Suprapubic skin (tissue), 4 donors: ENCODE measurements around the gene MMP1. TPM values are rescaled to one million over a fixed set of nuclear protein-coding genes. Genes with fewer than 3 reads are reported as not detected.

Experiments used
- DNase-seq, 2 donors: peaks; one replicate each; pipeline ENCODE4 v3.0.0-alpha.2; 2019; ENCODE audit warnings: low spot score in 2 of 2
- H3K27ac ChIP-seq: fragments of 200-600 bp; sonication (generic); one replicate; pipeline ENCODE4 v1.5.1; 2019
- H3K27me3 ChIP-seq: fragments of 200-600 bp; sonication (generic); one replicate; pipeline ENCODE4 v1.5.1; 2019
- H3K36me3 ChIP-seq: fragments of 200-600 bp; sonication (generic); one replicate; pipeline ENCODE4 v1.5.1; 2019
- H3K4me1 ChIP-seq: fragments of 200-600 bp; sonication (generic); one replicate; pipeline ENCODE4 v1.5.1; 2019
- H3K4me3 ChIP-seq: fragments of 200-600 bp; sonication (generic); one replicate; pipeline ENCODE4 v1.5.1; 2019; ENCODE audit warnings: mild to moderate bottlenecking
- H3K9me3 ChIP-seq: fragments of 200-600 bp; sonication (generic); one replicate; pipeline ENCODE4 v1.5.1; 2019
- EP300 ChIP-seq: sonication (generic); formaldehyde crosslinking; IDR thresholded peaks from one replicate; pipeline ENCODE4 v1.6.1; 2017; ENCODE audit warnings: antibody characterized with exemption
- POLR2A ChIP-seq, 2 donors: fragments of 450-650 bp; IDR thresholded peaks; one replicate each; pipeline ENCODE4 v1.6.1; 2017; ENCODE audit warnings: antibody characterized with exemption in 2 of 2, mild to moderate bottlenecking in 2 of 2, moderate library complexity in 2 of 2
- POLR2AphosphoS5 ChIP-seq, 3 donors: sonication (generic); formaldehyde crosslinking; IDR thresholded peaks; one replicate each; pipeline ENCODE4 v1.6.1; 2017; ENCODE audit warnings: antibody characterized with exemption in 3 of 3
- WGBS: methylation state at CpG from one replicate; pipeline ENCODE4 v1.1.5; 2018; 5-methylcytosine and 5-hydroxymethylcytosine counted together
- total RNA-seq, 4 donors: library from RNA; depleted of rRNA; stranded (reverse); fragments of >200 nt; gene quantifications; one replicate each; pipeline ENCODE4 v1.1.0, GENCODE V29; 2016
- TF ChIP-seq, protein P1 (sequence below), 2 donors: fragments of 200-600 bp in 1 of 2; fragments of 450-650 bp in 1 of 2; sonication (generic) in 1 of 2; IDR thresholded peaks; one replicate each; pipeline ENCODE4 v1.5.1; 2016 to 2019; ENCODE audit warnings: antibody characterized with exemption in 2 of 2, mild to moderate bottlenecking in 1 of 2, moderate library complexity in 1 of 2

The MMP1 gene
- under 1 TPM in 1 of 4 donors, not detected in 3; 0.40 TPM for total RNA-seq

DNA sequence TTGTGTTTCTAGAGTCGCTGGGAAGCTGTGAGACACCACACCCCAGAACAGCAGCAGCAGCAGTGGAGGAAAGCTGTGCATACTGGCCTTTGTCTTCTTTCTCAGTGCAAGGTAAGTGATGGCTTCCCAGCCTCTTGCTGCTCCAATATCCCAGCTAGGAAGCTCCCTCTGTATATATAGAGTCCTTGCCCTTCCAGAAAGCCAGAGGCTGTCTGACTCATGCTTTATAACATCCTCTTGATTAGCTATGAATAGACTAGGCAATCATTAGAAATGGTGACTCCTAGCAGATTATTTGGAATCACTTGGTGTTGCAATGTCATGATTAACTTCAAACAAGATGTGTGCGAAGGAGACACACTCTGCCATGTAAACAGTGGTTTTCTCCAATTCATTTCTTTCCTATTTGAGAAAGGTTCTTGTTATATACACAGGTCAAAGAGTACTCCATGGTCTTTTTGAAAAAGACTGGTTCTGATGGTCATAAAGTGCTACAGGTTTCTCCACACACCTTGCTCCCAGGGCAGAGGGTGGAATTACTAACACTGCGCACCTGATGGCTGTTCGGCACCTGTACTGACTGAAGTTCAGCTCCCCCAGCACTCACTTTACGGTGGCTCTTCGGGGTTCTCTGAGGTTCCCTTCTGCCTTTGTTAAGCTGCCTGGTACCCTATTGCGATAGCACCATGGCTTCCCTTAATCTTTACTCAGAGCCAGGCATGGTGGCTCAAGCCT, at the start of gene MMP1:
Gene MMP1, minus strand, starts transcription at position 149 of the 735 bp plus-strand sequence. Its CDS starts 68 bp downstream, at position 81.
- Histone ChIP-seq H3K4me3 (no peak within 1 kb of the TSS), H3K4me1 (no peaks in the 10 kb centered on the region), H3K27me3 (no peaks in the 10 kb centered on the region), H3K9me3 (no peaks in the 10 kb centered on the region), H3K36me3 (no peaks in the 10 kb centered on the region), H3K27ac (no peak within 1 kb of the TSS)
- TF ChIP-seq POLR2AphosphoS5 (IDR thresholded peaks at IDR 0.05) (no peak), EP300 (no peak), POLR2A (IDR thresholded peaks at IDR 0.05) (no peak)
- TF ChIP-seq, protein P1, sequence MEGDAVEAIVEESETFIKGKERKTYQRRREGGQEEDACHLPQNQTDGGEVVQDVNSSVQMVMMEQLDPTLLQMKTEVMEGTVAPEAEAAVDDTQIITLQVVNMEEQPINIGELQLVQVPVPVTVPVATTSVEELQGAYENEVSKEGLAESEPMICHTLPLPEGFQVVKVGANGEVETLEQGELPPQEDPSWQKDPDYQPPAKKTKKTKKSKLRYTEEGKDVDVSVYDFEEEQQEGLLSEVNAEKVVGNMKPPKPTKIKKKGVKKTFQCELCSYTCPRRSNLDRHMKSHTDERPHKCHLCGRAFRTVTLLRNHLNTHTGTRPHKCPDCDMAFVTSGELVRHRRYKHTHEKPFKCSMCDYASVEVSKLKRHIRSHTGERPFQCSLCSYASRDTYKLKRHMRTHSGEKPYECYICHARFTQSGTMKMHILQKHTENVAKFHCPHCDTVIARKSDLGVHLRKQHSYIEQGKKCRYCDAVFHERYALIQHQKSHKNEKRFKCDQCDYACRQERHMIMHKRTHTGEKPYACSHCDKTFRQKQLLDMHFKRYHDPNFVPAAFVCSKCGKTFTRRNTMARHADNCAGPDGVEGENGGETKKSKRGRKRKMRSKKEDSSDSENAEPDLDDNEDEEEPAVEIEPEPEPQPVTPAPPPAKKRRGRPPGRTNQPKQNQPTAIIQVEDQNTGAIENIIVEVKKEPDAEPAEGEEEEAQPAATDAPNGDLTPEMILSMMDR (IDR thresholded peaks at IDR 0.05), result no peak
- WGBS, result 83% methylated on average over 7 of the region's 7 CpGs
- DNase-seq, result no peak

DNA sequence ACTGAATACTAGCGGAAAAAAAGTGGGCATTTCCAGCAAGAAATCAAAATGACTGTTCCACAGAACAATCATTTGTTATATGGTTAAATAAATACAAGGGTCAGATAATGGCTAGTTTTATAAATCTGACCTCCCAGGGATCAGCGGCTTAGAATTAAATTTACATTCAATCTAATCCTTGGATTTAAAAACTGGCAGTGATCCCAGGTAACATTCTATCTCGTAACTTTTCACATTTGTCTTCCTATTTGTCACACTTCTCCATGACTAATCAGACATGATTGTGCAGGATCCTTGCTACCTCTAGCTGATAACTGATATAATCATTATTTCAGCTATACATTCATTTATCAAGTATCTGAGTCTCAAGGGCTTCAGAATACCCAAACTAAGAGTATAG, 48.3 kb upstream of the MMP1 start:
- H3K9me3 ChIP-seq, result no peaks in the 10 kb centered on the region
- no peak overlapping the region for H3K4me3 ChIP-seq
- no peak overlapping the region for H3K27ac ChIP-seq
- H3K27me3 ChIP-seq, result peaks cover 3% of the 10 kb centered on the region
- H3K36me3 ChIP-seq, result no peaks in the 10 kb centered on the region
- WGBS, result 55% methylated on average over 3 of the region's 3 CpGs
- no peak for DNase-seq
- TF ChIP-seq POLR2AphosphoS5 (IDR thresholded peaks at IDR 0.05) (no peak), EP300 (no peak), POLR2A (IDR thresholded peaks at IDR 0.05) (no peak)
- TF ChIP-seq, protein P1 (IDR thresholded peaks at IDR 0.05), result no peak
- no peaks in the 10 kb centered on the region for H3K4me1 ChIP-seq

DNA sequence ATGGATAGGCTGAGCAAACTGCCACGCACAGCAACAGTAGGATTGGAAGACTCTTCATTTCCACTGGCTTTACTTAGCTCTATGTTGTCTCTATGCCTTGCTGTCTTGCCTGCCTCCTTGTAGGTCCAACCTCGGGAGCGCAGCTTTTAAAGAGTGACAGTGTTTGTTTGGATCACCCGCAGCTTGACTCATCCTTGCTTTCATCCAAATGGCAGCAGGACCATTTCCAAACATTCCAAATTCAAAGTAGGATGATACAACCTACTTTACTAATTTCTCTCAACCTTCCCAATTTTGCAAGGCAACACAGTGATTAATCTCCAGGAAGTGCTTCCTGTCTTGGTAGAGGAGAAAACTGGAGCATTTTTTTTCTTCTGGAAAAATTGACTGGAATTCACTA, 45.5 kb upstream of the MMP1 start, which contains the start of gene MMP3:
Gene MMP3, minus strand, starts transcription at position 121 of the 400 bp plus-strand sequence. Its CDS starts 63 bp downstream, at position 58.
- DNase-seq, result no peak
- H3K36me3 ChIP-seq, result no peaks in the 10 kb centered on the region
- no peak within 1 kb of the TSS for H3K27ac ChIP-seq
- peaks cover 3% of the 10 kb centered on the region for H3K27me3 ChIP-seq
- H3K4me3 ChIP-seq, result no peak within 1 kb of the TSS
- TF ChIP-seq EP300 (no peak), POLR2A (IDR thresholded peaks at IDR 0.05) (no peak), POLR2AphosphoS5 (IDR thresholded peaks at IDR 0.05) (no peak)
- TF ChIP-seq, protein P1 (IDR thresholded peaks at IDR 0.05), result no peak
- H3K9me3 ChIP-seq, result no peaks in the 10 kb centered on the region
- no peaks in the 10 kb centered on the region for H3K4me1 ChIP-seq
- WGBS, result 80% methylated on average over 4 of the region's 4 CpGs

DNA sequence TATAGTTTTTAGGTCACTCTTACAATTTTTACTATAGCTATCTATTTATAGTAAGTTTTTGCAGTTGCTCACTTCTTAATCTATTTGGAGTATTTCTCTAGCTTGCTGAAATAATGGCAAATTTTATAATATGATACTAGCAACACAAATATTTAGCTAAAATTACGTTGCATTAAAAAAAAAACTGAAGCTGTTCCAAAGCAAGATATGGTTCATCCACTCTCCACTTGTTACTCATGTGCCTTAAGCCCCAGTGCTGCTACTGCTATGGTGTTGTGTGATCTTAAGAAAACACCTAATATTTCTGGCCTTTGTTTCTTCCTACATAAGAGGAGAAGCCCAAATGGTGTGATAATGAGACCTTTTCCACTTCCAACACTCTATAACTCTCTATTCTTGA, 45.0 kb upstream of the MMP1 start:
- no peak for TF ChIP-seq EP300
- TF ChIP-seq POLR2A (IDR thresholded peaks at IDR 0.05), result no peak
- TF ChIP-seq POLR2AphosphoS5 (IDR thresholded peaks at IDR 0.05), result no peak
- TF ChIP-seq, protein P1 (IDR thresholded peaks at IDR 0.05), result no peak
- H3K27me3 ChIP-seq, result peaks cover 3% of the 10 kb centered on the region
- no peak overlapping the region for H3K4me3 ChIP-seq
- no peaks in the 10 kb centered on the region for H3K4me1 ChIP-seq
- H3K36me3 ChIP-seq, result no peaks in the 10 kb centered on the region
- WGBS, result 60% methylated on average over 1 of the region's 1 CpG
- no peak for DNase-seq
- no peaks in the 10 kb centered on the region for H3K9me3 ChIP-seq
- no peak overlapping the region for H3K27ac ChIP-seq

DNA sequence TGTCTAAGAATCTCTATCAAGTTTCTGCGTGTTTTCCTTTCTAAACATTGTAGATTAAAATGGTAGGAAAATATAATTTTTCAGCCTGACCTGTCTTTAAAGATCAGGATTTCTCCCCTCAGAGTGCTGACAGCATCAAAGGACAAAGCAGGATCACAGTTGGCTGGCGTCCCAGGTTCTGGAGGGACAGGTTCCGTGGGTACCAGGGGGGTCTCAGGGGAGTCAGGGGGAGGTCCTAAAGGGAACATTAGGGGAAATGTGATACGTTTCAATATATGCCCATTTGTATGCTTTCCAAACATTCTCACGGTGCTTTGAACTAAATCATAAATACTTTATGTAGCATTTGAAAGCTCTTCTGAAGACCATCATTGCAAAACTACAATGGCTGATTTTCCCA, 42.1 kb upstream of the MMP1 start:
- no peak overlapping the region for H3K4me3 ChIP-seq
- DNase-seq, result no peak
- 60% methylated on average over 5 of the region's 5 CpGs for WGBS
- TF ChIP-seq, protein P1 (IDR thresholded peaks at IDR 0.05), result no peak
- H3K36me3 ChIP-seq, result no peaks in the 10 kb centered on the region
- H3K4me1 ChIP-seq, result no peaks in the 10 kb centered on the region
- H3K27me3 ChIP-seq, result no peaks in the 10 kb centered on the region
- no peak overlapping the region for H3K27ac ChIP-seq
- no peaks in the 10 kb centered on the region for H3K9me3 ChIP-seq
